DOHH2 (cell line): ENCODE data around the gene SERINC2.
"Not testable (repeated sequence)": the region's sequence is repeated elsewhere in the genome, so short reads cannot be mapped to it uniquely, and the experiment has no call there.

ENCODE experiments used
- H3F3A ChIP-seq: fragments of 200-600 bp; sonication (generic), shearing (Covaris generic); 2 replicates; pipeline ENCODE4 v1.6.0; 2016; ENCODE audit warnings: antibody characterized with exemption, mild to moderate bottlenecking; ENCODE audit not compliant: control insufficient read depth, insufficient read depth
- H3K27ac ChIP-seq: fragments of 200-600 bp; sonication (generic); 2 replicates; pipeline ENCODE4 v1.5.1; 2014; ENCODE audit warnings: low read depth, mild to moderate bottlenecking, low read length, moderate library complexity
- H3K27me3 ChIP-seq: fragments of 200-600 bp; sonication (generic); 2 replicates; pipeline ENCODE4 v1.6.1; 2014; ENCODE audit warnings: mild to moderate bottlenecking, low read length, mixed read lengths; ENCODE audit not compliant: control insufficient read depth
- H3K36me3 ChIP-seq: fragments of 200-600 bp; sonication (generic); 2 replicates; pipeline ENCODE4 v1.6.1; 2014; ENCODE audit warnings: mild to moderate bottlenecking, low read length, moderate library complexity, mixed read lengths; ENCODE audit not compliant: control insufficient read depth
- H3K4me1 ChIP-seq: fragments of 200-600 bp; sonication (generic); 2 replicates; pipeline ENCODE4 v1.6.1; 2014; ENCODE audit warnings: mild to moderate bottlenecking, low read length, mixed read lengths; ENCODE audit not compliant: control insufficient read depth
- H3K4me2 ChIP-seq: fragments of 200-600 bp; sonication (generic); 2 replicates; pipeline ENCODE4 v1.6.0; 2014; ENCODE audit warnings: mild to moderate bottlenecking, low read length, moderate library complexity
- H3K4me3 ChIP-seq: fragments of 200-600 bp; sonication (generic); 2 replicates; pipeline ENCODE4 v1.5.1; 2014; ENCODE audit warnings: mild to moderate bottlenecking, low read length, mixed read lengths
- H3K79me2 ChIP-seq: fragments of 200-600 bp; sonication (generic); 2 replicates; pipeline ENCODE4 v1.6.1; 2014; ENCODE audit warnings: mild to moderate bottlenecking, low read length, mixed read lengths; ENCODE audit not compliant: control insufficient read depth
- H3K9me2 ChIP-seq: fragments of 200-600 bp; sonication (generic); replicated peaks from 2 replicates; pipeline ENCODE4 v1.6.1; 2014; ENCODE audit warnings: mild to moderate bottlenecking, low read length, mixed read lengths; ENCODE audit not compliant: control insufficient read depth
- H3K9me3 ChIP-seq: fragments of 200-600 bp; sonication (generic); 2 replicates; pipeline ENCODE4 v1.6.1; 2014; ENCODE audit warnings: antibody characterized with exemption, low read length, mixed read lengths; ENCODE audit not compliant: control insufficient read depth, insufficient read depth
- H4K20me1 ChIP-seq: fragments of 200-600 bp; sonication (generic); 2 replicates; pipeline ENCODE4 v1.6.0; 2014; ENCODE audit warnings: low read depth, mild to moderate bottlenecking, antibody characterized with exemption, low read length, moderate library complexity; ENCODE audit not compliant: control insufficient read depth, insufficient read depth
- EZH2phosphoT487 ChIP-seq: fragments of 200-600 bp; sonication (generic); IDR thresholded peaks from 2 replicates; pipeline ENCODE4 v1.6.1; 2017; ENCODE audit warnings: borderline replicate concordance, mild to moderate bottlenecking, antibody characterized with exemption, low read length, moderate library complexity, mixed read lengths
- TF ChIP-seq, protein P1 (sequence below): fragments of 200-600 bp; sonication (generic); IDR thresholded peaks from one replicate; pipeline ENCODE4 v1.5.1; 2014; ENCODE audit warnings: antibody characterized with exemption, mild to moderate bottlenecking, low read depth, low read length; ENCODE audit not compliant: poor library complexity, severe bottlenecking

SERINC2 gene

GRCh38 chr1:31381394-31382294 lies 31.4 kb upstream of the SERINC2 start:
- H3K27ac ChIP-seq: no peak overlapping the region

DNA sequence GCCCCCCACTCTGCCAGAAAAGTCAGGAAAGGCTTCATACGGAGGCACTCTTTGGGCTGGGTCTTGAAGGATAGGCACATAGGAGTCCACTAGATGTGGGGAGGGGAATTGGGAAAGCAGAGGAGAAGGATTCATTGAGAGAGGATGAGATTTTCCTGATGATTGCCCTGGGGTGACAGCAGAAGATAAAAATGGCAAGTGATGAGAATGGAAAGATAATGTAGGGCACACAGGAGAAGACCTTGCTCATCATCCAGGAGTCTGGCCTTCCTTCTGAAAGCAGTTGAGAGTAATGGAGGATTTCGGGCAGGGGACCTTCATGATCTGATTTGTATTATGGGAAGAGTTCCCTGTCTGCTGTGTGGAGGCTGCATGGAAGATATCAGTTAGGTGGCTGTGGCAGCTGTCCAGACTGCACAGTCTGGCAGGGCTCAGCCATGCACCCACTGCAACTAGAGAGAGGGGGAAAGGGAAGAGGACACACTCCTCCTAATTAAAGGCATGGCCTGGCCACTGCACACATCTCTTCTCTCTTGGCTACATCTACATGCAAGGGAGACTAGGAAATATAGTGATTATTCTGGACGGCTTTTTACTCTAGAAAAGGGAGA lies 30.5 kb upstream of the SERINC2 start:
- Histone ChIP-seq H3K36me3 (no peaks in the 10 kb centered on the region), H3K27ac (no peak overlapping the region), H3K4me1 (no peaks in the 10 kb centered on the region), H3K4me3 (no peak overlapping the region), H3F3A (no peaks in the 10 kb centered on the region), H3K27me3 (peaks cover 15% of the 10 kb centered on the region), H3K9me2 (no peaks in the 10 kb centered on the region), H4K20me1 (no peaks in the 10 kb centered on the region), H3K9me3 (no peaks in the 10 kb centered on the region), H3K4me2 (no peak overlapping the region), H3K79me2 (no peaks in the 10 kb centered on the region)
- TF ChIP-seq EZH2phosphoT487: no peak
- TF ChIP-seq, protein P1, sequence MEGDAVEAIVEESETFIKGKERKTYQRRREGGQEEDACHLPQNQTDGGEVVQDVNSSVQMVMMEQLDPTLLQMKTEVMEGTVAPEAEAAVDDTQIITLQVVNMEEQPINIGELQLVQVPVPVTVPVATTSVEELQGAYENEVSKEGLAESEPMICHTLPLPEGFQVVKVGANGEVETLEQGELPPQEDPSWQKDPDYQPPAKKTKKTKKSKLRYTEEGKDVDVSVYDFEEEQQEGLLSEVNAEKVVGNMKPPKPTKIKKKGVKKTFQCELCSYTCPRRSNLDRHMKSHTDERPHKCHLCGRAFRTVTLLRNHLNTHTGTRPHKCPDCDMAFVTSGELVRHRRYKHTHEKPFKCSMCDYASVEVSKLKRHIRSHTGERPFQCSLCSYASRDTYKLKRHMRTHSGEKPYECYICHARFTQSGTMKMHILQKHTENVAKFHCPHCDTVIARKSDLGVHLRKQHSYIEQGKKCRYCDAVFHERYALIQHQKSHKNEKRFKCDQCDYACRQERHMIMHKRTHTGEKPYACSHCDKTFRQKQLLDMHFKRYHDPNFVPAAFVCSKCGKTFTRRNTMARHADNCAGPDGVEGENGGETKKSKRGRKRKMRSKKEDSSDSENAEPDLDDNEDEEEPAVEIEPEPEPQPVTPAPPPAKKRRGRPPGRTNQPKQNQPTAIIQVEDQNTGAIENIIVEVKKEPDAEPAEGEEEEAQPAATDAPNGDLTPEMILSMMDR: no peak

More at GRCh38 chr1:31381394-31382294, 31.4 kb upstream of the SERINC2 start:
- no peaks in the 10 kb centered on the region for H3K4me1 ChIP-seq
- no peaks in the 10 kb centered on the region for H3K9me2 ChIP-seq
- H3K4me2 ChIP-seq: no peak overlapping the region
- H4K20me1 ChIP-seq: no peaks in the 10 kb centered on the region
- H3K79me2 ChIP-seq: no peaks in the 10 kb centered on the region
- no peaks in the 10 kb centered on the region for H3F3A ChIP-seq
- no peaks in the 10 kb centered on the region for H3K9me3 ChIP-seq
- TF ChIP-seq, protein P1: no peak
- no peak for TF ChIP-seq EZH2phosphoT487
- no peak overlapping the region for H3K4me3 ChIP-seq
- H3K36me3 ChIP-seq: no peaks in the 10 kb centered on the region
- peaks cover 17% of the 10 kb centered on the region for H3K27me3 ChIP-seq

DNA sequence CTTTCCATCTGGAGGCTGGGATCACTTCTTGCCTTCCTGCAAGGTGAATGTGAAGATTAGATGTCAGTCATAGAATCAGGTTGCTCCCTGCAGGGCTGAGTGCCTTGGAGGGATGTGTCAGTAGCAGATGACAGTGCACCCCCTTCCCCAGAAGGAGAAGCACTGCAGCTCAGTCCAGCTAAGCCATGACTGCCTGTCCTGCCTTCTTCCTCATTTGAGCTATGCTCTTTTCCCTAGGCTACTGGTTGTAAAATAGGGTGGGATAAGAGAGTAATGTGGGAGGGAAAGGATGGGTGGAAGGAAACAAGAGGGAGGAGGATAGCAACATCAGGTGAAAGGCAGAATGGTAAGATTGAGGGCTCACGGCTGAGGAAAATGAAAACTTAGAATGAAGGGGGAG lies 29.0 kb upstream of the SERINC2 start:
- no peaks in the 10 kb centered on the region for H3K4me1 ChIP-seq
- H3F3A ChIP-seq: no peaks in the 10 kb centered on the region
- H3K4me3 ChIP-seq: no peak overlapping the region
- H3K9me3 ChIP-seq: no peaks in the 10 kb centered on the region
- H4K20me1 ChIP-seq: no peaks in the 10 kb centered on the region
- no peak for TF ChIP-seq EZH2phosphoT487
- TF ChIP-seq, protein P1: no peak
- no peaks in the 10 kb centered on the region for H3K36me3 ChIP-seq
- no peaks in the 10 kb centered on the region for H3K9me2 ChIP-seq
- H3K27me3 ChIP-seq: peaks cover 8% of the 10 kb centered on the region
- H3K79me2 ChIP-seq: no peaks in the 10 kb centered on the region
- H3K4me2 ChIP-seq: no peak overlapping the region
- H3K27ac ChIP-seq: no peak overlapping the region

GRCh38 chr1:31386576-31387243 lies 26.3 kb upstream of the SERINC2 start:
- not testable (repeated sequence) for H3K4me1 ChIP-seq, H3K36me3 ChIP-seq, H3K79me2 ChIP-seq, H3K4me3 ChIP-seq, H3K9me2 ChIP-seq, H3K27me3 ChIP-seq, H3K9me3 ChIP-seq, H3K27ac ChIP-seq, H3K4me2 ChIP-seq, H3F3A ChIP-seq, H4K20me1 ChIP-seq
